SJCRH30 (cell line): ENCODE results near the gene KPNA6. TPM values are rescaled to one million over a fixed set of nuclear protein-coding genes. Genes with fewer than 3 reads are reported as not detected.
"Not testable (repeated sequence)": the region's sequence is repeated elsewhere in the genome, so short reads cannot be mapped to it uniquely, and the experiment has no call there.

Source experiments
- DNase-seq, 2 experiments: peaks; one replicate each; pipeline ENCODE4 v3.0.0-alpha.2; 2015 to 2020
- H3K27ac ChIP-seq: fragments of 250-450 bp; sonication (Bioruptor Pico); 2 replicates; pipeline ENCODE4 v1.5.1; 2020; ENCODE audit warnings: mild to moderate bottlenecking, moderate library complexity
- H3K27me3 ChIP-seq: fragments of 250-450 bp; sonication (Bioruptor Pico); 2 replicates; pipeline ENCODE4 v1.5.1; 2020; ENCODE audit warnings: mild to moderate bottlenecking, moderate library complexity
- H3K36me3 ChIP-seq: fragments of 250-450 bp; sonication (Bioruptor Pico); 2 replicates; pipeline ENCODE4 v1.5.1; 2020; ENCODE audit warnings: mild to moderate bottlenecking, moderate library complexity
- H3K4me1 ChIP-seq: fragments of 250-450 bp; sonication (Bioruptor Pico); 2 replicates; pipeline ENCODE4 v1.5.1; 2020; ENCODE audit warnings: mild to moderate bottlenecking, moderate library complexity
- H3K4me3 ChIP-seq: fragments of 250-450 bp; sonication (Bioruptor Pico); 2 replicates; pipeline ENCODE4 v1.5.1; 2020; ENCODE audit warnings: mild to moderate bottlenecking, moderate library complexity
- H3K9me3 ChIP-seq: fragments of 250-450 bp; sonication (Bioruptor Pico); replicated peaks from 2 replicates; pipeline ENCODE4 v1.5.1; 2020; ENCODE audit warnings: mild to moderate bottlenecking, moderate library complexity
- total RNA-seq: library from RNA; depleted of rRNA; stranded (reverse); fragments of >200 nt; shearing (Covaris generic); gene quantifications from 2 replicates; pipeline ENCODE4 v1.2.3, GENCODE V29; 2014

The KPNA6 gene
- total RNA-seq, 1 experiment from 2014 or later: 56.4 TPM

DNA sequence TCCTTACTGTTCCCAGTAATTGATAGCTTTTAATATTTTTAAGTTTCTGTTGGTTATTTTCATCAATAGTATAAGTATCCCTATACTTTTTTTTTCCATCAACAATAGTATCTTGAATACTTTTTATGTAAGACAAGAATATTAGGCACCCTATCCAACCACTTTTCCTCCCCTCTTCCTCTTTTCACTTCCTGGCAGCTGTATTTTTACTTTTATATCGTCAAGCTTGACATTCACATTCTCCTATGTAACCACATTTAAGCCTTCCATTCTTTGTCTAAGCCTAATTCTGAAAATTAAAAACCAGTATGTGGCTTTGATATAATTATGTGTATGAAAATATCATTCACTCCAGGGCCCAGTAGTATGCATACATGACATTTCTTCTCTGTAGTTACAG lies 25.8 kb upstream of the KPNA6 start:
- Histone ChIP-seq H3K27me3 (no peaks in the 10 kb centered on the region), H3K9me3 (0 out of 2 replicates have a peak, but pooled peaks cover 3% of the 10 kb centered on the region), H3K4me3 (no peak overlapping the region), H3K4me1 (no peaks in the 10 kb centered on the region), H3K36me3 (peaks cover 51% of the 10 kb centered on the region), H3K27ac (no peak overlapping the region)
- no peak for DNase-seq

DNA sequence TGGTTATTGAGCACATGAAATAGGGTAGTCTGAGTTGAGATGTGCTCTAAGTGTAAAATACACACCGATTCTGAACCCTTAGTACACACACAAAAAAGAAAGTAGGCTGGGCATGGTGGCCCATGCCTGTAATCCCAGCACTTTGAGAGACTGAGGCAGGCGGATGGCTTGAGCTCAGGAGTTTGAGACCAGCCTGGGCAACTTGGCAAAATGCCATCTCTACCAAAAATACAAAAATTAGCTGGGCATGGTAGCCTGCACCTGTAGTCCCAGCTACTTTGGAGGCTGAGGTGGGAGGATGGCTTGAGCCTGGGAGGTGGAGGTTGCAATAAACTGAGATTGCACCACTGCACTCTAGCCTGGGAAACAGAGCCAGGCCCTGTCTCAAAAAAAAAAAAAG lies 21.5 kb upstream of the KPNA6 start:
- DNase-seq, H3K9me3 ChIP-seq, H3K27me3 ChIP-seq, H3K27ac ChIP-seq, H3K4me1 ChIP-seq, H3K4me3 ChIP-seq: not testable (repeated sequence)
- H3K36me3 ChIP-seq: peaks cover 37% of the 10 kb centered on the region

DNA sequence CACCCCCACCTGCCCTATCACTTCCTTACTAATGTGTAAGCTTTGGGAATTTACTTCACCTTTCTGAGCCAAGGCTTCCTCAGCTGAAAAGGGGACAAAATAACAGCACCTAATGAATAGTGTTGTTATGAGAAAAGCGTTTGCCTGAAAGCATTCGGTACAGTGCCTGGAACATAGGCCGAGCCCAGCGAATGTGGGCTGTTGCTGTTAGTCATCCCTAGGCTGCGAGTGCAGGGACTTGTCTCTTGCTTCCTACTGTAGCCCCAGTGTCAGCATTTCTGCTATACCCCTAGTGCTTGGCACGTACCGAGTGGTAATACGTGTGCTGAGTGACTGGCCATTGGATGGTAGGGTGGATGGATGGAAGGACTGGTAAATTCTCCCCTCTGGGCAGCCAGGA lies 16.7 kb upstream of the KPNA6 start:
- peaks cover 50% of the 10 kb centered on the region for H3K36me3 ChIP-seq
- no peak for DNase-seq
- no peak overlapping the region for H3K4me3 ChIP-seq
- no peaks in the 10 kb centered on the region for H3K27me3 ChIP-seq
- no peaks in the 10 kb centered on the region for H3K9me3 ChIP-seq
- H3K27ac ChIP-seq: no peak overlapping the region
- no peaks in the 10 kb centered on the region for H3K4me1 ChIP-seq

DNA sequence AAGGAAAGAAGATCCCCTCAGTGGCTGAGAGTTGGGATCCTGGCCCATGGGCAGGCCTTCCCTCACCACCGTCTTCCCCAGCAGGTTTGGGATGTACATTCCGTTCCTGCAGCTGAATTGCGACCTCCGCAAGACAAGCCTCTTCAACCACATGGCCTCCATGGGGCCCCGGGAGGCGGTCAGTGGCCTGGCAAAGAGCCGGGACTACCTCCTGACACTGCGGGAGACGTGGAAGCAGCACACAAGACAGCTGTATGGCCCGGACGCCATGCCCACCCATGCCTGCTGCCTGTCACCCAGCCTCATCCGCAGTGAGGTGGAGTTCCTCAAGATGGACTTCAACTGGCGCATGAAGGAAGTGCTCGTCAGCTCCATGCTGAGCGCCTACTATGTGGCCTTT lies 16.3 kb upstream of the KPNA6 start:
- H3K27me3 ChIP-seq: no peaks in the 10 kb centered on the region
- H3K36me3 ChIP-seq: peaks cover 49% of the 10 kb centered on the region
- H3K9me3 ChIP-seq: no peaks in the 10 kb centered on the region
- no peak overlapping the region for H3K4me3 ChIP-seq
- H3K27ac ChIP-seq: no peak overlapping the region
- no peak for DNase-seq
- no peaks in the 10 kb centered on the region for H3K4me1 ChIP-seq

DNA sequence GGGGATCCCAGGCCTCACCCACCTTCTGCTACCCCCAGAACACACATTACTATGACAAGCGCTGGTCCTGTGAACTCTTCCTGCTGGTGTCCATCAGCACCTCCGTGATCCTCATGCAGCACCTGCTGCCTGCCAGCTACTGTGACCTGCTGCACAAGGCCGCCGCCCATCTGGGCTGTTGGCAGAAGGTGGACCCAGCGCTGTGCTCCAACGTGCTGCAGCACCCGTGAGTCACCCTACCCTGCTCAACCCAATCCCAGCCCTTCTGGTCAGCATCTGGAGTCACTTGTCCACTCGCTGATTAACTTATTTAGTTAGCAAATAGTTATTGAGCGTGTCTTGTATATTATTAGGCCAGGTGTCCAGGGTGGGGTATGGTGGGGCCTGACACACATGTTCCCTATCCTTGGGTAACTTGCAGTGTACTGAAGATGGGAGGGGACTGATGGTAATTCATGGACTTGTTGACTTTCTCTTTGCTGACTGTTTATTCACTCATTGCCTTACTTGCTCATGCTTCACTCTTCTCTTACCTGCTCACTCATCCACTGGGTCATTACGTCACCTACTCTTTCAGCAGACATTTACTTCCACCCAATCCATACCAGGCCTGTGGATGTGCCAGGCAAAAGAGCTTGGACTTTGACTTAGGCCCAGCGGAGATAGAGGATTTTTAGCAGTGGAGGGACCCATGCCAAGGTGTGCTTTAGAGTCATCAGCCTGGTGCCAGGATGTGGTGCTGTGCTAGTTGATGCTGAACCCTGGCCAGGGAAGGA lies 12.9 kb upstream of the KPNA6 start:
- Histone ChIP-seq H3K4me3 (no peak overlapping the region), H3K9me3 (no peaks in the 10 kb centered on the region), H3K27me3 (no peaks in the 10 kb centered on the region), H3K4me1 (no peaks in the 10 kb centered on the region), H3K36me3 (peaks cover 66% of the 10 kb centered on the region), H3K27ac (no peak overlapping the region)
- DNase-seq: no peak

DNA sequence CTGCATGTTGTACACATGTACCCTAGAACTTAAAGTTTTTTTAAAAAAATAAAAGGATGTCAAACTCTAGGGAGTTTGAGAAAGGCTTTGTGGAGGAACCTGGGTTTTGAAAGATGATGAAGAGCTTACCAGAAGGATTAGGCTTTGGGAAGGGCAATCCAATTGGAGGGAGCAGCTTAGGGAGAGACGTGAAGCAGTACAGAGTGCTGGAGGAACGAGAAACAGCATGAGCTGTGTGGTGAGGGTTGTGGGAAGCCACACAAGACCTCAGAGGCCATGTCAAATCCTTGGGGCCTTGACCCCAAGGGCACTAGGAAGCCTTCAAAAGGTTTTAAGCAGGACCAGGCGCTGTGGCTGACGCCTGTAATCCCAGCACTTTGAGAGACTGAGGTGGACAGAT lies 8.4 kb upstream of the KPNA6 start:
- DNase-seq: no peak
- H3K9me3 ChIP-seq: no peaks in the 10 kb centered on the region
- H3K27ac ChIP-seq: no peak overlapping the region
- no peaks in the 10 kb centered on the region for H3K27me3 ChIP-seq
- peaks cover 44% of the 10 kb centered on the region; the same call in 1 of the 2 replicates for H3K36me3 ChIP-seq
- no peak overlapping the region for H3K4me3 ChIP-seq
- peaks cover 3% of the 10 kb centered on the region; the same call in 1 of the 2 replicates for H3K4me1 ChIP-seq

DNA sequence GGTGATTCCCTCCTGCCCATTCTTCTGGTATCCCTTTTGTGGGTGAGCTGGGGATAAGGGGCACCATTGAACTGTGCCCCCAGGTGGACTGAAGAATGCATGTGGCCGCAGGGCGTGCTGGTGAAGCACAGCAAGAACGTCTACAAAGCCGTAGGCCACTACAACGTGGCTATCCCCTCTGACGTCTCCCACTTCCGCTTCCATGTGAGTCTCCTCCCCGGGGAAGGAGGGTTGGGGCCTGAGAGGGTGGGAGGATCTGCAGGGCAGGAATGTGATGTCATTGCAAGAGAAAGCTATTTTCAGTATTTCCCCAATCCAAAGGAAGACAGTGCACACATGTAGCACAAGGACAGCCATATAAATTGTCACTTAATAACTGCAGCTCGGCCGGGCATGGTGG lies 7.5 kb upstream of the KPNA6 start:
- Histone ChIP-seq H3K36me3 (peaks cover 36% of the 10 kb centered on the region; the same call in 1 of the 2 replicates), H3K9me3 (no peaks in the 10 kb centered on the region), H3K4me3 (no peak overlapping the region), H3K27ac (no peak overlapping the region), H3K27me3 (no peaks in the 10 kb centered on the region), H3K4me1 (peaks cover 3% of the 10 kb centered on the region; the same call in 1 of the 2 replicates)
- no peak for DNase-seq

DNA sequence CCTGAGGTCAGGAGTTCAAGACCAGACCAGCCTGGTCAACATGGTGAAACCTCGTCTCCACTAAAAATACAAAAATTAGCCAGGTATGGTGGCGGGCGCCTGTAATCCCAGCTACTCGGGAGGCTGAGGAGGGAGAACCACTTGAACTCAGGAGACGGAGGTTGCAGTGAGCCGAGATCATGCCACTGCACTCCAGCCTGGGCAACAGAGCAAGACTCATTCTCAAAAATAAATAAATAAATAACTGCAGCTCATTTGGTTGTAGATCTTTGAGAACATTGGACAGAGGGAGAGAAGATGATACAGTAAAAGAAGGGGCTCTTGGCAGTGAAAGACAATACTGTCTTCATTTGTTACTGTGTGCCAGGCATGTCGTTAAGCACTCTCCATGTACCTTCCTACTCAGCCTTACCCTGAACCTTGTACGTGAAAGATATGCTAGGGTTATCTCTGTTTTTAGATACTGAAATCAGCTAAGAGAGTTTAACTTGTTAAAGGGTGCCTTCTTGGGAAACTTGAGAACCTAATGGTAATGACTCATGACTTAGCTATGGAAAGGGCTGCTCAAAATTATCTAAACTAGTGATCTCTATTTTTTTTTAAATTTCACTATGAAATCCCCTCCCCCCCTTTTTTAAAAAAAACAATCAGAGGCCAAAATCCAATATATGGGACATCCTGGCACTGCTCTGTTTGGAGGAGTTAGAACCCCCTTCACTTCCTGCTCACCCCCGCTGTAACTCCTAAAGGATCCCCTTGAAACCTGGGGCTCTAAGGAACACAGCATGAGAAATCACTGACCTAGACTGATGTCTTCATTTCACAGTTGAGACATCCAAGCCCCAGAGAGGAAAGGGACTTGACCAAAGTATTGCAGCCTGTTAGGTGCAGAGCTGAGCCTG lies 6.8 kb upstream of the KPNA6 start:
- H3K4me3 ChIP-seq: no peak overlapping the region
- H3K4me1 ChIP-seq: peaks cover 3% of the 10 kb centered on the region; the same call in 1 of the 2 replicates
- H3K36me3 ChIP-seq: peaks cover 29% of the 10 kb centered on the region; the same call in 1 of the 2 replicates
- no peaks in the 10 kb centered on the region for H3K9me3 ChIP-seq
- no peak for DNase-seq
- no peak overlapping the region for H3K27ac ChIP-seq
- H3K27me3 ChIP-seq: no peaks in the 10 kb centered on the region

DNA sequence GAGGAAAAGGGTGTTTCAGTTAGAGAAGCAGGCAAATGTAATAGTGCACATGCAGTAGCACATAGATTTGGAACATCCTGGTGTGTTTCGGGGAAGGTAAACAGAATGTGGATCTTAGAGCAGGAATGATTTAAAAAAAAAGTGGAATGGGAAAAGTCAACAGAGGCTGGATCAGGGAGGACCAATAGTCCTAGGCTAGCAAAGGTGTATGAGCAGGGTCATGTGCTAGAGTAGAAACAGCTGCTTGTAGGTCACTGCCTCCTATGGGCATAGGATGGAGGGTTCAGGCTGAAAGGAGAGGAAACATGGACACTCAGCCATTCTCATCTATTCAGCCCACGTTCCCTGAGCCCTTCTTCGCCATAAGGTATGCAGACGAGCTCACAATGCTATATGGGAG lies 3.7 kb upstream of the KPNA6 start:
- peaks cover 3% of the 10 kb centered on the region; the same call in 1 of the 2 replicates for H3K4me1 ChIP-seq
- no peak overlapping the region for H3K27ac ChIP-seq
- H3K27me3 ChIP-seq: no peaks in the 10 kb centered on the region
- H3K9me3 ChIP-seq: no peaks in the 10 kb centered on the region
- no peak for DNase-seq
- peaks cover 14% of the 10 kb centered on the region; the same call in 1 of the 2 replicates for H3K36me3 ChIP-seq
- no peak overlapping the region for H3K4me3 ChIP-seq

DNA sequence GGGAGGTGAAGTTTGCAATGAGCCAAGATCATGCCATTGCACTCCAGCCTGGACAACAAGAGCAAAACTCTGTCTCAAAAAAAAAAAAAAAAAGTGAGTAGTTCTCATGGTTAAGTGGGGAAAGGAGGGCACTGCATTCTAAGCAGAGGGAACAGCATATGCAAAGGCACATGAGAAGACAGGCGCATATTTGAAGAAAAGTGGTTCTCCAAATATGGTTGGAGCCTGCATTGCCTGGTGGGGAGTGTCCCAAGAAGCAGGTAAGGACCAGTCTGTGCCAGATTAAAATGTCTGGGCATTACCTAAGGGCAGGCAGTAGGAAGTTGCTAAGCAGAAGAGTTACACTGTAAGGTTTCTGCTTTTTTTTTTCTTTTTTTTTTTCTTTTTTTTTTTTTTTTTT lies 2.5 kb upstream of the KPNA6 start:
- no peaks in the 10 kb centered on the region for H3K27me3 ChIP-seq
- H3K4me1 ChIP-seq: peaks cover 3% of the 10 kb centered on the region; the same call in 1 of the 2 replicates
- no peak overlapping the region for H3K27ac ChIP-seq
- no peaks in the 10 kb centered on the region for H3K9me3 ChIP-seq
- no peak for DNase-seq
- peaks cover 8% of the 10 kb centered on the region for H3K36me3 ChIP-seq
- H3K4me3 ChIP-seq: no peak overlapping the region

DNA sequence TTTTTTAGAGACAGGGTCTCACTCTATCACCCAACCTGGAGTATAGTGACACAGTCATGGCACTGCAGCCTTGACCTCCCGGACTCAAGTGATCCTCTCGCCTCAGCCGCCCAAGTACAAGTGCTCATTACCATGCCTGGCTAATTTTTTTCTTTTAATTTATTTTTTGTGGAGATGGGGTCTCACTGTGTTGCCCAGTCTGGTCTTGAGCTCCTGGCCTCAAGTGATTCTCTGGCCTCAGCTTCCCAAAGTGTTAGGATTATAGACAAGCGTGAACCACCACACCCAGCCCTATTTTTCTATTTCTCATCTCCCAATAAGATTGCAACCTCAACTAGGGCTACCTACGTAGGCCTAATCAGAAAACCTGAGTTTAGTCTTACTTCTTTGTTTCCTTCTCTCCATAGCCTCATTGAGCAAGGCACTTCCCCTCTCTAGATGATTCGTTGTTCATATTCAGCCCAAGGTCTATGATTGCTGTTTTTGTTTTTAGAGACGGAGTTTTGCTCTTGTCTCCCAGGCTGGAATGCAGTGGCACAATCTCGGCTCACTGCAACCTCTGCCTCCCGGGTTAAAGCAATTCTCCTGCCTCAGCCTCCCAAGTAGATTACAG lies 1.1 kb upstream of the KPNA6 start:
- DNase-seq: no peak
- Histone ChIP-seq H3K27ac (no peak overlapping the region), H3K4me1 (no peaks in the 10 kb centered on the region), H3K27me3 (no peaks in the 10 kb centered on the region), H3K36me3 (peaks cover 9% of the 10 kb centered on the region), H3K9me3 (no peaks in the 10 kb centered on the region), H3K4me3 (peak overlapping the region; percentile 87; the same call in 1 of the 2 replicates)

DNA sequence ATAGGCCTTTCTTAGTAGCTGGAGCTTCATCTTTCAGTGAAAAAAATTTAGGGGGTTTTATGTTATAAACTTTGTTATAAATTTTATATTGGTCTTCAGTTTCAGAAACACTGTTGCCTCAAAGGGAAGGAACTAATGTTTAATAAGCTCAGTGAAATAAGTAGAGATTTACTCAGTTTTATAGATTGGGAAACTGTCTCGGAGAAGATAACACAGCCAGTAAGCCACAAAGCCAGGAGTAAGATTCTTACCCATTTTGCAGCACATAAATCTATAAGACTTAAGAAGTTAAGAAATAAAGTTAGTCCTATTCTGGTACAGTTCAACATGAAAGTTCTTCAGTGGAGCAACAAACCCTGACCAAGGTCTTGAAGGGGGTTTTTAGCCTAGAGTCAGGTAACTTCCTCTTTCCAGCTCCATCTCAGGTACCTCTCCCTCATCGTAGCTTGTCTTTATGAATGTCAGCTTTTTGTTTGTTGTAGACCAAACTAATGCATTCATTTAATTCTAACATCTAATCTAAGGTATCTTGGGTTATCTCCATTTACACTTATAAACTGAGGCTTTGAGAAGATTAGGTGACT lies 3.3 kb downstream of the KPNA6 start:
- Histone ChIP-seq H3K4me1 (no peaks in the 10 kb centered on the region), H3K9me3 (no peaks in the 10 kb centered on the region), H3K27ac (no peak overlapping the region), H3K36me3 (peaks cover 16% of the 10 kb centered on the region), H3K4me3 (no peak overlapping the region), H3K27me3 (no peaks in the 10 kb centered on the region)
- DNase-seq: no peak

DNA sequence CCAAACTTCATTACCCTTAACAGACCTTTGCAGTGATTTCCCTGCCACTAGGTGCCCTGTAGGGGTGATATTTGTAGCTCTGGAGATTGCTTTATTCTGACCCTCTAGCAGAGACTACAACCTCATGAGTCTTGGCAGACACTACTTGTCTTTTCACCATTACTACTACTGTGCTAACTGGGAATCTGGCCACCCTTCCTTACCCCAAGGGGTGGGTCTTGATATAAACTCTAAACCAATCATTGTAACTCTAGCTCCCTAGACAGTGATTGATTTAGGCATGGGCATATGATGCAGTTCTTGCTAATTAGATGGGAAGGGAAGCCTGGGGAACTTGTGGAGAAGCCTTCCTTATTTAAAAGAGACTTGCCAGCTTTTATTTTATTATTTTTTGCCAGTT lies 3.9 kb downstream of the KPNA6 start:
- Histone ChIP-seq H3K36me3 (peaks cover 16% of the 10 kb centered on the region), H3K4me3 (no peak overlapping the region), H3K9me3 (no peaks in the 10 kb centered on the region), H3K27ac (no peak overlapping the region), H3K4me1 (no peaks in the 10 kb centered on the region), H3K27me3 (no peaks in the 10 kb centered on the region)
- peak in 1 of 2 experiments; percentile 11 for DNase-seq

DNA sequence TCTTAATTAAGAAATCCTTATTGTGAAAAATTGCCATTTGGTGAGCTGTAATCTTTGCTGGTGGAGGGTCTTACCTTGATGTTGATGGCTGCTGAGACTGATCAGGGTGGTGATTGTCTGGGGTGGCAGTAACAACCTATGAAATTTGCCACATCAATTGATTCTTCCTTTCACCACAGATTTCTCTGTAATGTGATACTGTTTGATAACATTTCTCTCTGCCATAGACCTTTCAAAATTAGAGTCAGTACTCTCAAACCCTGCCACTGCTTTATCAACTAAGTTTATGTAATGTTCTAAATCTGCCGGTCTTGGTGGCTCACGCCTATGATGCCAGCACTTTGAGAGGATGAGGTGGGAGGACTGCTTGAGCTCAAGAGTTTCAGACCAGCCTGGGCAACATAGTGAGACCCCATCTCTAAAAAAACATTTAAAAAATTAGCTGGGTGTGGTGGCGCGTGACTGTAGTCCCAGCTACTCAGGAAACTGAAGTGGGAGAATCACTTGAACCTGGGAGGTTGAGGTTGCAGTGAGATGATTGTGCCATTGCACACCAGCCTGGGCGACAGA lies 5.0 kb downstream of the KPNA6 start:
- H3K27ac ChIP-seq: no peak overlapping the region
- H3K27me3 ChIP-seq: no peaks in the 10 kb centered on the region
- H3K36me3 ChIP-seq: peaks cover 20% of the 10 kb centered on the region
- H3K4me3 ChIP-seq: no peak overlapping the region
- no peak for DNase-seq
- no peaks in the 10 kb centered on the region for H3K9me3 ChIP-seq
- no peaks in the 10 kb centered on the region for H3K4me1 ChIP-seq
